GM23248 (cell line): ENCODE results near the gene CDKN2B. TPM values are rescaled to one million over a fixed set of nuclear protein-coding genes. Genes with fewer than 3 reads are reported as not detected.
A peak's percentile ranks its signal among the peaks of the same experiment; 100 is the strongest.

Experiments used
- DNase-seq: peaks from one replicate; pipeline ENCODE4 v3.0.0-alpha.2; 2015
- H2AFZ ChIP-seq: fragments of 200-600 bp; sonication (generic); 2 replicates; pipeline ENCODE4 v1.6.1; 2016; ENCODE audit warnings: antibody characterized with exemption
- H3F3A ChIP-seq: fragments of 200-600 bp; sonication (generic); 2 replicates; pipeline ENCODE4 v1.6.1; 2016; ENCODE audit warnings: mild to moderate bottlenecking, antibody characterized with exemption, mixed run types; ENCODE audit not compliant: insufficient read depth
- H3K27ac ChIP-seq: fragments of 200-600 bp; sonication (generic); 2 replicates; pipeline ENCODE4 v1.5.1; 2016; ENCODE audit warnings: mild to moderate bottlenecking
- H3K27me3 ChIP-seq: fragments of 200-600 bp; sonication (generic); replicated peaks from 2 replicates; pipeline ENCODE4 v1.6.1; 2016; ENCODE audit warnings: mild to moderate bottlenecking; ENCODE audit not compliant: insufficient read depth
- H3K36me3 ChIP-seq: fragments of 200-600 bp; sonication (generic); 2 replicates; pipeline ENCODE4 v1.6.1; 2016; ENCODE audit warnings: low read depth, mild to moderate bottlenecking
- H3K4me1 ChIP-seq: fragments of 200-600 bp; sonication (generic); 2 replicates; pipeline ENCODE4 v1.6.1; 2016; ENCODE audit warnings: mild to moderate bottlenecking; ENCODE audit not compliant: insufficient read depth
- H3K4me2 ChIP-seq: fragments of 200-600 bp; sonication (generic); one replicate; pipeline ENCODE4 v1.6.1; 2016; ENCODE audit warnings: mild to moderate bottlenecking; ENCODE audit not compliant: unreplicated experiment
- H3K4me3 ChIP-seq: fragments of 200-600 bp; sonication (generic); 2 replicates; pipeline ENCODE4 v1.5.1; 2016; ENCODE audit warnings: mild to moderate bottlenecking
- H3K79me2 ChIP-seq: fragments of 200-600 bp; sonication (generic); 2 replicates; pipeline ENCODE4 v1.6.1; 2016; ENCODE audit warnings: mild to moderate bottlenecking; ENCODE audit not compliant: insufficient read depth
- H3K9ac ChIP-seq: fragments of 200-600 bp; sonication (generic); 2 replicates; pipeline ENCODE4 v1.6.1; 2016; ENCODE audit warnings: mild to moderate bottlenecking
- H3K9me2 ChIP-seq: fragments of 200-600 bp; sonication (generic); 2 replicates; pipeline ENCODE4 v1.6.1; 2016; ENCODE audit warnings: mixed run types, mild to moderate bottlenecking, moderate library complexity; ENCODE audit not compliant: insufficient read depth
- H3K9me3 ChIP-seq: fragments of 200-600 bp; sonication (generic); one replicate; pipeline ENCODE4 v1.6.1; 2017; ENCODE audit warnings: low read depth
- H4K20me1 ChIP-seq: fragments of 200-600 bp; sonication (generic); 2 replicates; pipeline ENCODE4 v1.6.0; 2016; ENCODE audit not compliant: insufficient read depth
- EZH2 ChIP-seq: fragments of 200-600 bp; sonication (generic); IDR thresholded peaks from 2 replicates; pipeline ENCODE4 v1.6.1; 2018; ENCODE audit warnings: antibody characterized with exemption, mild to moderate bottlenecking; ENCODE audit not compliant: insufficient read depth, poor library complexity, severe bottlenecking
- EZH2phosphoT487 ChIP-seq: fragments of 200-600 bp; sonication (generic); IDR thresholded peaks from 2 replicates; pipeline ENCODE4 v1.6.1; 2018; ENCODE audit warnings: antibody characterized with exemption, moderate library complexity, mild to moderate bottlenecking, low read depth; ENCODE audit not compliant: insufficient read depth
- WGBS, 2 experiments: methylation state at CpG; one replicate each; pipeline ENCODE4 v1.1.6; 2015 to 2017; ENCODE audit warnings: low lambda C conversion rate in 2 of 2, low coverage in 1 of 2; ENCODE audit errors: missing lambda C conversion rate in 2 of 2; 5-methylcytosine and 5-hydroxymethylcytosine counted together
- in situ Hi-C: fragments of 300-500 bp; cut with MboI; formaldehyde crosslinking; loops from 2 replicates; pipeline ENCODE4 v1.15.0; 2020
- polyA plus RNA-seq: library from polyadenylated mRNA; unstranded; fragments of >200 nt; fragmentation: Nextera tagmentation; extraction: Ambion mirVana; gene quantifications from 2 replicates; pipeline ENCODE4 v1.2.1, GENCODE V29; 2016
- total RNA-seq: library from RNA; depleted of rRNA; stranded (reverse); fragments of >200 nt; shearing (Covaris generic); gene quantifications from 2 replicates; pipeline ENCODE4 v1.2.3, GENCODE V29; 2014

The CDKN2B gene
- total and polyA plus RNA-seq, 2 experiments from 2014 or later, result 6.7 to 10.6 TPM

DNA sequence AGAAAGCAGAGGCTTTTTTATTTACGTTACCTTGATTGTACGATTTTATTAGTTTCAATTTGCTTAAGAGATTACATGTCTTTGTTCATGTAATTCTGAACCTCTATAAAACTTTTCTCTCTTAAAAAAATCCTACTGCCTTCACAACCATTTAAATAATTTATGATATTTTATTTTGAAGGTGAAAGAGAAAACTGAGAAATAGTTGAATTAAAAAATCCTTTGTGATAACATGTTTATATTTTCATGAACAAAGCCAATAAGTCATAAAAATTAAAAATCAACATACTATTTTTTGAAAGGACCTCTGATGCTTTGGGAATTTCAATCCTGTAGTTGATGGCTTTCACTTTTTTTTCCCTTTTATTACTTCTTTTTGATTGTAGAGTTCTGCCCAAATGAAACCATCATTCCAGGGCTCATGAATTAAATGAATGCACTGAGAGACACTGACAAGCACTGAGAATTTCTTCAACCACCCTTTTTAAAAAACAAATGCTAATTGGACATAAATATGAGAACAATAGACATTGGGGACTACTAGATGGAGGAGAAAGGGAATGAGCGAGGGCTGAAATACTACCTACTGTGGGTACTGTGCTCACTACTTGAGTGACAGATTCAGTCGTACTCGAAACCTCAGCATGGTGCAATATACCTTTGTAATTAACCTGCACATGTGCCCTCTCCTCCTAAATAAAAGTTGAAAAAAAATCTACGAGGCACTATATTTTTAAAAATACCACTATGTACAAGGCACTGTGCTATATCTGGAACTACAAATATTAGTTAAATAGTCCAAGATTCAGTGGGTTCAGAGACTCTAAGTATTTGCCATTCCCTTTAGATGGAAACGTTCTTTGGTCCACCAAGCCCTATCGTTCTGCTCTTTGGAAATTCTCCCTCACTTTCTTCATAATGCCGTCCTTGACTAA lies 20.8 kb downstream of the CDKN2B start:
- H3K9me3 ChIP-seq, result no peaks in the 10 kb centered on the region
- no peak for DNase-seq
- H3K4me2 ChIP-seq, result peak overlapping the region; percentile 98
- peaks cover 22% of the 10 kb centered on the region for H3K79me2 ChIP-seq
- H2AFZ ChIP-seq, result peak overlapping the region; percentile 66
- TF ChIP-seq EZH2, result no peak
- TF ChIP-seq EZH2phosphoT487, result no peak
- peak overlapping the region; percentile 78 for H3K9ac ChIP-seq
- in situ Hi-C loops, result no loop called here
- peak overlapping the region; percentile 70 for H3K27ac ChIP-seq
- H3K4me1 ChIP-seq, result peaks cover 33% of the 10 kb centered on the region
- H3K27me3 ChIP-seq, result no peaks in the 10 kb centered on the region
- H3K9me2 ChIP-seq, result no peaks in the 10 kb centered on the region
- H3K36me3 ChIP-seq, result no peaks in the 10 kb centered on the region
- 64 to 68% methylated on average over 9 of the region's 9 CpGs for WGBS, 2 experiments
- H4K20me1 ChIP-seq, result no peaks in the 10 kb centered on the region
- no peaks in the 10 kb centered on the region for H3F3A ChIP-seq
- peak overlapping the region; percentile 59 for H3K4me3 ChIP-seq

DNA sequence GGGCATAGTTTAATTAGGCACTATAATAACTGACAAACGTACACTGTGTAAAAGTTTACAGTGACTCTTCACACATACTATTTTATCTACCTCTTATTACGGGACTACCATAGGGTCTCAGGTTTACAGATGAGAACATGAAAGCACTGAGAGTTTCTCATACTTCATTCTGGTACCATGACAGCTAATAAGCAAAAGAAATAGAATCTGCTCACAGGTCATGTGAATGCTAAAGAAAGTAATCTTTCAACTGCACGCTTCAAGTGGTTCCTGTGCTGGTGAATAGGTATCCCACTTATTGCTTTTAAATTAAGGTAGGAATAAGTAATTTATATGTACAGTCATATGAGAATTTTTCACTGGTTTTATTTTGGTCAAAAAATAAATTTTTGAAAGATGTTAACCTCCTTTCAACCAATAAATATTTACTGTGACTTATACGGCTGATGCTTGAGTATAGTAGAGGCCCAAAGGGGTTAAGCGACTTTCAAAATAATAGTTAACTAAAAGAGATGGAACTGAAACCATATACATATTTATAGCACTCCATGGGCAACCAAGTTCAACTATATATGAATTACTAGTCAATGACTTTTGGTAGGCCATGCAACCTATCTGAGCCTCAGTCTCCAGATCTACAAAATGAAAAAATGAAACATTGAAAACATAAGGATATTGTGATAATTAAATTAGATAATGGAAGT lies 23.0 kb downstream of the CDKN2B start:
- H3K9me3 ChIP-seq, result no peaks in the 10 kb centered on the region
- no peak overlapping the region for H3K4me3 ChIP-seq
- no peaks in the 10 kb centered on the region for H3F3A ChIP-seq
- H3K4me2 ChIP-seq, result peak overlapping the region; percentile 98
- H3K9me2 ChIP-seq, result no peaks in the 10 kb centered on the region
- H3K9ac ChIP-seq, result no peak overlapping the region; the same call in 1 of the 2 replicates
- H2AFZ ChIP-seq, result peak overlapping the region; percentile 66; the same call in 1 of the 2 replicates
- H3K27ac ChIP-seq, result peak overlapping the region; percentile 70
- DNase-seq, result no peak
- WGBS, 2 experiments, result 86 to 87% methylated on average over 5 of the region's 5 CpGs
- no peaks in the 10 kb centered on the region for H3K36me3 ChIP-seq
- H3K27me3 ChIP-seq, result no peaks in the 10 kb centered on the region
- in situ Hi-C loops, result no loop called here
- no peaks in the 10 kb centered on the region for H4K20me1 ChIP-seq
- peaks cover 4% of the 10 kb centered on the region; the same call in 1 of the 2 replicates for H3K79me2 ChIP-seq
- TF ChIP-seq EZH2 (no peak), EZH2phosphoT487 (no peak)
- H3K4me1 ChIP-seq, result peaks cover 23% of the 10 kb centered on the region

DNA sequence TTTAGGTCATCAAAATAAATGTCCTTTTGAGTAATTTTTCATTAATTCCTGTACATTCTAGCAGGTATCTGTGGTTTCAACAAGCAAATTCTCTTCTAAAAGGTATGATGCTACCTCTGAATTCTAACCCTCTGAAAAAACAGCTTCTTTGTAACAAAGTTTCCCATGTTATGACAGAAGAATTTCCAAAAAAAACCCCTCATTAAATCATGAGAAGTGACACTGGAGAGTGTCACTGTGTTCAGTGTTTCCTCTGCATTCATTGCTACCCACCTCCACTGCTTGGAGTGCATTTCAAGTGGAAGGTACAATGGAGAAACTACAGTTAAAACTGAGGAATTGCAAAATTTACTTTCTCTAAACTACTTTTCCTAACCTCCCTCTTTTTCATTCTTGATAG lies 25.0 kb downstream of the CDKN2B start:
- no peak overlapping the region for H3K4me3 ChIP-seq
- no peaks in the 10 kb centered on the region for H3K27me3 ChIP-seq
- no peak overlapping the region for H3K9ac ChIP-seq
- H3K9me3 ChIP-seq, result no peaks in the 10 kb centered on the region
- no peak for TF ChIP-seq EZH2phosphoT487
- TF ChIP-seq EZH2, result no peak
- no peaks in the 10 kb centered on the region for H3F3A ChIP-seq
- in situ Hi-C loops, result no loop called here
- no peak overlapping the region for H2AFZ ChIP-seq
- no peaks in the 10 kb centered on the region for H4K20me1 ChIP-seq
- DNase-seq, result no peak
- H3K27ac ChIP-seq, result no peak overlapping the region
- H3K36me3 ChIP-seq, result no peaks in the 10 kb centered on the region
- peaks cover 17% of the 10 kb centered on the region for H3K4me1 ChIP-seq
- no peaks in the 10 kb centered on the region for H3K79me2 ChIP-seq
- no peak overlapping the region for H3K4me2 ChIP-seq
- no peaks in the 10 kb centered on the region for H3K9me2 ChIP-seq

DNA sequence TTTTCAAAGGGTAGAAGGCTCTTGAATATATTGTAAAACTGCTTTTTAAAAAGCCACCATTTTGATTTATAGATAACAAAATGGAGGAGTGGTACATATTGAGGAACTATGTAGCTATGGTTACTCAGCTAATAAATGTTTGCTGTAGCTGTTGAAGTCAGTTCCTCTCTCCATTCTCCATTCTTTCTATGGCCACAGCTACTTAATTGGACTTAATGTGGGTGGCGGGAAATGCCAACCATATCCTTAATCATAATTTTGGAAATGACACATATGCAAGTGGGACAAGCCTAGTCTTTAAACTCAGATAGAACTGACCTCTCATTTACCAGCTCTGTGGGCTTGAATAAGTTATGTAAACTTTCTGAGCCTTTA lies 25.6 kb downstream of the CDKN2B start:
- WGBS, 2 experiments, result 92 to 100% methylated on average over 1 of the region's 1 CpG
- no peaks in the 10 kb centered on the region for H3F3A ChIP-seq
- H3K4me2 ChIP-seq, result no peak overlapping the region
- H2AFZ ChIP-seq, result no peak overlapping the region
- no peaks in the 10 kb centered on the region for H4K20me1 ChIP-seq
- H3K27ac ChIP-seq, result no peak overlapping the region
- H3K36me3 ChIP-seq, result no peaks in the 10 kb centered on the region
- DNase-seq, result no peak
- no peaks in the 10 kb centered on the region for H3K9me3 ChIP-seq
- TF ChIP-seq EZH2phosphoT487 (no peak), EZH2 (no peak)
- in situ Hi-C loops, result no loop called here
- no peaks in the 10 kb centered on the region for H3K27me3 ChIP-seq
- no peaks in the 10 kb centered on the region for H3K9me2 ChIP-seq
- H3K9ac ChIP-seq, result no peak overlapping the region
- H3K79me2 ChIP-seq, result no peaks in the 10 kb centered on the region
- no peak overlapping the region for H3K4me3 ChIP-seq
- H3K4me1 ChIP-seq, result peaks cover 17% of the 10 kb centered on the region
